Sigmoid colon (tissue), 4 donors: ENCODE measurements around the gene SLA2.

Experiments
- CTCF ChIP-seq, 4 experiments: fragments of 450-650 bp in 3 of 4; fragments of 200-600 bp in 1 of 4; IDR thresholded peaks; one replicate each; pipeline ENCODE4 v1.5.1; 2016 to 2019; ENCODE audit warnings: antibody characterized with exemption in 4 of 4, mild to moderate bottlenecking in 3 of 4, moderate library complexity in 2 of 4
- POLR2A ChIP-seq, 2 donors: fragments of 450-650 bp; IDR thresholded peaks; one replicate each; pipeline ENCODE4 v1.6.1; 2016; ENCODE audit warnings: antibody characterized with exemption in 2 of 2, mild to moderate bottlenecking in 2 of 2, moderate library complexity in 2 of 2
- POLR2AphosphoS5 ChIP-seq, 4 donors: sonication (generic); formaldehyde crosslinking; IDR thresholded peaks; one replicate each; pipeline ENCODE4 v1.6.1; 2017; ENCODE audit warnings: antibody characterized with exemption in 4 of 4

GRCh38 chr20:36663031-36663430 lies 17.0 kb upstream of the SLA2 start:
- TF ChIP-seq CTCF (IDR thresholded peaks at IDR 0.05) (no peak), POLR2A (IDR thresholded peaks at IDR 0.05) (no peak), POLR2AphosphoS5 (IDR thresholded peaks at IDR 0.05) (no peak)
